ENCODE results near the gene TKT.

TKT gene

DNA sequence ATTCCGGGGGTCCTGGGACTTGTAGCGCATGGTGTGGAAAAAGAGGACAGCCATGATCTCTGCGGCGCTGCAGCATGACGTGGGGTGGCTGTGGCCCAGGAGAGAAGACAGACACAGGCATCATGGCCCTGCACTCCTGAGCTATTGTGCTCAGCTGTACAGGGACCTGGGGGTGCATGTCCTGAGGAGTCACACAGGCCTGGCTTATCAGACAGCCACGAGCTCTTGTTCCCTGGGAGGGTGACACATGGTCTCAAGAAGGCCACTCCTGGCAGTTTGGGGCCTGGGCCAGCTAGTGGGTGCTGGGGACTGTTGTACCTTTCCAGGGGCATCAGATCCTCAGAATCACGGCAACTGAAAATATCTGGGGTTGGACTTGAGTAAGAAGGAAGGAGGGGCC lies 13.7 kb downstream of the TKT start:
- in situ Hi-C loops (cut with MboI; ENCODE audit: low sequenced_read_pairs): no loop called here

DNA sequence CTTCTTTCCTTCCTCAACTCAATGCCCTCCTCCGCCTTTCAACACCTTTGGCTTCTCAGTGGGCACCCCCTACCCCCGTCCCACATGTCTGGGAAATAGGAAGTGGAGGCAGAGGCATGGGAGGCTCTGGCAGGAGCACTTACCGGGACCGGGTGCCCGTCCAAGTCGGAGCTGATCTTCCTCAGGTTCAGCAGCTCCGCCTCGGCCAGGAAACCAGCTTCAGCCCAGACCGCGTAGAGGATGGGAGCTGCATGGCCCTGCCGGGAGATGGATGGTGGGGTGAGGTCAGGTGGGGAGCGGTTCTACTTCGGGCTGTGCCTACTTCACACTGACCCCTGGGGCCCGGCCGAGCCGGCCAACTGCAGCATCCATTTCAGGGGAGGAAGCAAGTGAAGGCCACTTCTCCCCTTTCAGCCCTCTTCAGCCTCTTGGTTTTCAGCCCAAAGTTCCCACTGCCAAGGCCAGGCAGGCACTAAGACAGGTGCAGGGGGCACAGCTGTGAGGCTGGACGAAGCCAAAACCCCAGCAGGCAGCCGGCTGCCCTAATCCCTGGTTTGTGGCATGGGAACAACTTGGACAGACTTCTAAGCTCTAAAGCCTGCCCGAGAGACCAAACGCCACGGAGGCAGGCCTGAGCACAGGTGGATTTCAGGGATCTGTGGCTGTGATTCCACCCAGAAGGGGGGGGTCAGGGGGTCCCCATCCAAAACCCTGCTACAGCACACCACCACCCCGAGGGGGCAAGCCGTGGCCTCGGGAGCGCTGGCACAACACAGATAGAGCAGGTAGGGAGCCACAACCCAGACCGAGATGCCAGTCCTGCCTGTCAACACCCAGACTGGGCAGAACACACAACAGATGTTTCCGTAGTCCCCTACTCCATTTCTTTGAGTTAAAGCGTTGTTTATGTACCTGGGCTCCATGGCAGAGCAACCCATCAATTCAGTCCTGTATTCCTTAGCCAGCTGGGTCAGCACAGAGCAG lies 14.5 kb downstream of the TKT start:
- in situ Hi-C loops (cut with MboI; ENCODE audit: low sequenced_read_pairs): no loop called here

DNA sequence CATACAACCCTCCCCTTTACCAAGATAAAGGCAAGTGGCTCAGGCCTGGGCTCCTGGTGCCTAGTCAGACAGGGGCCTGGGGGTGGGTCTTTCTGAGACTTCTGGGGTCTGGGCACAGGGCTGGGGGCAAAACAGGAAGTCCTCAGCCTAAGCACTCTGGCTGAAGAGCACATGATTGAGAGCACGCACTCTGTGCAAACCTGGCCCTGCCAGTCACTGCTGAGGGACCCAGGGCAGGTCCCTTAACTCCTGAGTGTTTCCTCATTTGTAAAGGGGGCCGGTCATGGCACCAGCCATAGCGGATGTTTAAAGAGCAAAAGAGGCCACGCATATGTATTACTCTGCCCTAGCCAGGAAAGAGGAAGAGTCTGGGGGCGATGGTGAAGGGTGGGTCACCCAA lies 16.0 kb downstream of the TKT start:
- in situ Hi-C loops (cut with MboI; ENCODE audit: low sequenced_read_pairs): no loop called here

DNA sequence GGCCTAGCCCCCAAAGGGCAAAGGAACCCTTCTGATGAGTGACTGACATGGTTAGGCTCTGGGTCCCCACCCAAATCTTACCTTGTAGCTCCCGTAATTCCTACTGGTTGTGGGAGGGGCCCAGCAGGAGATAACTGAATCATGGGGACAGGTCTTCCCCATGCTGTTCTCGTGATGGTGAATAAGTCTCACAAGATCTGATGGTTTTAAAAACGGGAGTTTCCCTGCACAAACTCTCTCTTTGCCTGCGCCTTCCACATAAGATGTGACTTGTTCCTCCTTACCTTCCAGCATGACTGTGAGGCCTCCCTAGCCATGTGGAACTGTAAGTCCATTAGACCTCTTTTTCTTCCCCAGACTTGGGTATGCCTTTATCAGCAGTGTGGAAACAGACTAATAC lies 16.9 kb downstream of the TKT start:
- in situ Hi-C loops (cut with MboI; ENCODE audit: low sequenced_read_pairs): no loop called here

DNA sequence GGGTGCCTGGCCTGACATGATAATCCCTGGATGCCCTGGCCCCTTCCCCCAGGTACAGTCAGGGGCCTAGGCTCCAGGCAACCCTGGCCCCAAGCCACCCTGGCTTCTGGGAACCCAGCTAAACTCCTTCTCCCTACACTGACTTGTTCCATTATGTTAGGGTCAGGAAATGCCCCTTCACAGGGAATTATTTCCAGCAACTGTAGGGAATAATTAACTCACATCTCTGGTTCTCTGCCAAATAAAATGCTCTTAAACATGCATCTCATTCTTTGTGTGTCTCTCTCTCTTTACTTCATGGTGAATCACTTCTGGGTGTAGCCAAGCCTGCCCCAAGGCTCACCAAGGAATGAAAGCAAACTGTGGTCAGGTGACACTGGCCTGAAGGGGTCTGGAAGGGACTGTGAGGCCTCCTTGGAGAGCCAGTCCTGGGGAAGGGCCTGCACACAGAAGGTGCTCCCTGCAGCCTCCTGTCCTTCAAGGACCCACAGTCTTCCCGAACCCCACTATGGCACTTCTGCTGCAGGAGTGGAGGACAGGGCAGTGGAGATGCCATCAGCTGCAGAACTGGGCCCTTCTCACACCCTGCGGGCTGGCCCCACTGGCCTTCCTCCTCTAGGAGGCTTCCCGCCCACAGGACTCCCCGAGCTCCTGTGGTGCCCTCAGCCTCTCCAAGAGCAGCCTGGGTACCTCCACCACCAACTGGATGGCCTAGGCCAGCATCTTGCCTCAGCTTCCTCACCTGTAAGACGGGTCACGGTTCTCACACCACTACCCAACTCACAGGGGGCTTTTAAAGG lies 17.6 kb downstream of the TKT start:
- in situ Hi-C loops (cut with MboI; ENCODE audit: low sequenced_read_pairs): no loop called here

DNA sequence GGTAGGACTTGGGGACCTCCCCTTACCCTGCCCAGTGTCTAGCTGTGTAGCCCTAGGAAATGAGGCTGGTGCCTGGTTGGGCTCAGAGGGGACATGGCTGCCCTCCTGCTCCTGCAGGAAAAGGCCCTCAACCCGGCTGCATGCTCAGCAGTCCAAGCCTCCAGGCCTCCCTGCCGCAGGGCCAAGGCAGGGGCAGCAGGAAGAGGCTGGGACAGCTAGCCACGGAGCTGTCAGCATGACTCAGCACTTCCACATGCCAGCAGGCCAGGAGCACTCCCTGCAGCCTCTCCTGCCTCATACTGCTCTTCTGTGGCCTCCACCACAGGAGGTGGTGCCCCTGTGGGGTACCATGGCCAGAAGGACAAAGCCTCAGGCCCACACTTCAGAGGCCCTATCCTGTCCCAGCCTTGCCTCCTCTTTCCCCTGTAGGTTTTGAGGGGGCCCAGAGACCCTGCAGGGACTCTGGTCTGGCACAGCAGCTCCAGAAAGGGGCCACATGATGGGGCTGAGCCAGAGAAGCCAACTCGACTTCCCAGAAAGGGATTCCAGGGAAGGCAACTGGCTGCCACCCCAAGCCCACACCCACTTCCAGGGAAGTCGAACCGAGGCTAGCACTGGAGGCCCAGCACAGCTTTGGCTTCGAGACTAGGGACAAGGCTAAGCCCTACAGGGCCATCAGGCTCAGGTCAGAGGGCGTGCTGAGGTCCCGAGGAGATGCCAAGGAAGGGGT lies 19.5 kb downstream of the TKT start:
- in situ Hi-C loops (cut with MboI; ENCODE audit: low sequenced_read_pairs): no loop called here

DNA sequence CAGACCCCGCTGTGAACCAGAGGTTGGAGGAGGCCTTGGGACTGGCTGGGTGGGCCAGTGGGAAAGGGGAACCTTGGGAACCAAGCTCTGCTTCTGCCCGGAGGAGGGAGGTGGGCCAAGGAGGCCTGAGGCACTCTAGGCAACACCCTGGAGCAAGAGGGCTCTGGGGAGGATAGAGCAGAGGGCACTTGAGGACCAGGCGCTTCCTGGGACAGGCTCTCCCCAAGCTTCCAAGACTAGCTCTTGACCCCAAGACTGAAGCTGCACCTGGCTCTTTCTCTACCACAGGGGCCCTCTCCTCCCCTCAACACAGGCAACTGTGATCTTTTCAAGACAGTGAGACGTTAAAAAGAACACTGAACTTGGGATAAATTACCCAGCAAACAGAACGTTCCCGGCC lies 20.3 kb downstream of the TKT start:
- in situ Hi-C loops (cut with MboI; ENCODE audit: low sequenced_read_pairs): no loop called here

DNA sequence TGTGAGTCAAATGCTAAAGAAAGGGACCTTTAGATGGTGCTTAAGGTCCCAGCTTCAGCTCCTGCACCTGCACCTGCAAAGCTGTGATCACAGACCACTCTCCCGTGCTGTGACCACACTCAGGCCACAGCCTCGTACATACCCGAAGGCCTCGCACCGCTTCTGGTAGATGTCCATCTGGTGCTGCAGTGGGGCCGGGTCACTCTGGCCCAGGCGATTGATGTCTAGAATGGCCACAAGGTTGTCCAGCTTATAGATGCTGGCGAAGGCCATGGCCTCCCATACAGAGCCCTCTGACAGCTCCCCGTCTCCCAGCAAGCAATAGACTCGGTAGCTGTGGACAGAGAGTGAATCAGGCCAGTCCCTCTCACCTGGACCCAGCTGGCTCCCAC lies 21.0 kb downstream of the TKT start:
- in situ Hi-C loops (cut with MboI; ENCODE audit: low sequenced_read_pairs): no loop called here

DNA sequence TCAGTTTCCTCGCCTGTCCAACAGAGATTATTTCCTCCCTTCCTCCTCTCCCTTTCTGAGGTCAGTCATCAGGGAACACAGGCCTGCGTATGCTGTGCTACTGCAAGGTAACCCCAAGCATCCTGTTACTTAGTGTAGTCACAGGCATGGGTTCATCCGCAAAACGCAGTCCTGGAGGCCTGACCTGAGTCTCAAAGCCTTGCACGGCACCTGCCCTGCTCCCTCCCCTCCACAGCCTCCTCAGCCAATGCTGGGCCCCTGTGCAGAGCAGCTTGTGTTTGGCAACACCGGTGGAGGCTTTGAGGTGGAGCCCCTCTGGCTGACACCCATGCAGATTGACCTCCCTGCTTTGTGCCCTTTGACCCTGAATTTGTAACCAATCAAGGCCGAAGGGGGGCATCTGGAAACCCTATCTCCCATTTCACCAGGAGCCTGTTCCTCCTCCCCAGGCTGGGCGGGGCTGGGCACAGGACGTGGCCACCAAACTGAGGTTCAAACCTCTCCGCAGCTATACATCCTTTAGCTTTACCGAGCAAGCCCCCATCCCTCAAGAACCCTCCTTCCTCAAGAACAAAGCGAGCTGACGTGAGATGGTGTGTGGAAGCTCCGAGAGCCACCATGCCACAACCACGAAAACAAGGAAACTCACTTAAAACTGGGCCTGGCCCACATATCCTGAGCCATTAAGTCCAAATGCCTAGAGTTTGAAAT lies 21.5 kb downstream of the TKT start:
- in situ Hi-C loops (cut with MboI; ENCODE audit: low sequenced_read_pairs): no loop called here

DNA sequence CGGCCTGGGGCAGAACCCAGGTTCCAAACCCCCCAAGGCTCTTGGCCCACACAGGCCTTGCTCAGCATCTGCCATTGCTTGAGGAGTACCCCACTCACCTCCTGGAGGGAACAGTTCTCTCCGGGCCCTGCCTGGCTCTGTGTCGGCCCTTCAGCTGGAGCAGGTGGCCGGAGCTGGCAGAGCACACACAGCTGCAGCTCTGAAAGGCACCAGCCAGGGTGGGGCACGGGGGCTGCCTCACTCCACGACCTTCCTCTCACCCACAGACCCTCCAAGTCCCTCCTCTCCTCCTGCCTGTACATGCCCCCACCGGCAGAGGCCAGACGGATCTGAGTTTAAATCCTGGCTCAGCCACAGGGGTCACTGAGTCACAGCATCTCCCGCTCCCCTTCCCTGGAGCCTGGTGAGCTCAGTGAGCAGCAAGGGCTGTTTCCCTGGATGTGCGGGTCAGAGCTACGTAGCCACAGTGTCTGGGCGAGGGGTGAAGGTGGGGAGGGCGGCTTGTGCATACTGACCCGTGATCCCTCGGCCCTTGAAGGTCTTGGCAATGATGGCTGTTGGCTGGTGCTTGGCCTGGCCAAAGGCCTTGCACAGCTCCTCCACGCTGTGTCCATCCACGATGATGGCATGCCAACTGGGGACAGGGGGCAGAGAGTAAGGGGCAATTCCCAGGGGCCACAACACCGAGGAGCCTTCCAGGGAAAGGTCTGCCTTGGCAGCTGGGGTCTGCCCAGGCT lies 23.0 kb downstream of the TKT start:
- in situ Hi-C loops (cut with MboI; ENCODE audit: low sequenced_read_pairs): no loop called here

DNA sequence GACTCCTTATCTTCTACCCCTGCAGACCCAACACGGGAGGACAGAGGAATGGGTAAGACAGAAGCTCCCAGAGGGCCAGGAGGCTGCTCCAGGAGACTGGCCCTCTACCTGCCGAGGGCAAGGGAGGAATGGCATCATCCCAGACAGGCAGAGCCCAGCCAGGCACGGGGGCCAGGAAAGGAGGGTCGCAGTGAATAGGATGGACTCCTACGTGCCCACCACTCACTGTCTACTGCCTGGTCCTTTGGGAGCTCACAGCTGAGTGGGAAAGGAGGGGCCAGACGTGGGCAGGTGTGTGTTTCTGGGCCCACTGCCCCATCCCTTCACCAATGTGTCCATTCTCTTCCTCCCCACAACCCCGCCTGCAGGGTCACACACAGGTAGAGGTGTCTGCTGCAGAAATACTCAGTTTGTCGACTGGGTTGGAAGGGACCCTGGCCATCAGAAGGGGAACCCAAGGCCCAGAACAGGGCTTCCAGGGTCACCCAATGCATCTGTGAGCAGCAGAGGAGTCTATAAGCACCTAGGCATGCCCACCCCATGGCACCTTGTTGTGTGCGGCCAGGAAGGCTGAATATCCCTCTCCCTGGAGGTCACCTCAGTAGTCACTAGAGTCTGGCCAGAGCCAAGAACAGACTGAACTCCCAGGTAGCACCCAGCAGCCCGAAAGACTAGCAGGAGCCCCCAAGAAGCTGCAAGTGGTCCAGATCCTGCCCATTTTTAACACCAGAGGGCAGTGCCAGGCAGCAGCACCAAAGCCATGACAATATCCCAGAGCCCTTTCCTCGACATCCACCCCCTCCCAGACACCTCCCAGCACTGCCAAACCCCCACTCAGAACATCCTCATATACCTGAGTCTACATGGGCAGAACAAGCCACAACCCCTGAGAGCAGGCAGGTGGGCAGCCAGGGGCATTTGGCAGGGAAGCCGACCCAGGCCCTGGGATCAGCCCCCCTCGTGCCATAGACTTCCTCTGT lies 24.0 kb downstream of the TKT start:
- in situ Hi-C loops (cut with MboI; ENCODE audit: low sequenced_read_pairs): no loop called here

DNA sequence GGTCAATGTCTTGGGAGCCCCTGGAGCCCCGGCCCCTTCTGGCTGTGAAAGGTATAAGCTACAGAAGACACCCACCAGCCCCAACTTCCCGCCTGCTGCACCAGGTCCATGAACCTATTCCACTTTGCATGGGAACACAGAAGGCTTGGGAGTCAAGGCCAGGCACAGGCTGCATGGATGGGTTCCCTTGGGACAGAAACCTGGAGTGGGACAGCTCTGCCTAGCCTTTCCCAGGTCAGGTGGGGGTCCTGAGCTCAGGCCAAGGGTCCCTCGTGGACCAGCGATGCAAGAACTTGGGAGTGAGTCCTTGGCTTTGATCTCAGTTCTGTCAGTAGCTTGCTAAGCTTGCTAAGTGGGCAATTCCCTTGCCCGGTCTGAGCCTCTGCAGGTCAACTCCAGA lies 25.0 kb downstream of the TKT start:
- in situ Hi-C loops (cut with MboI; ENCODE audit: low sequenced_read_pairs): no loop called here

DNA sequence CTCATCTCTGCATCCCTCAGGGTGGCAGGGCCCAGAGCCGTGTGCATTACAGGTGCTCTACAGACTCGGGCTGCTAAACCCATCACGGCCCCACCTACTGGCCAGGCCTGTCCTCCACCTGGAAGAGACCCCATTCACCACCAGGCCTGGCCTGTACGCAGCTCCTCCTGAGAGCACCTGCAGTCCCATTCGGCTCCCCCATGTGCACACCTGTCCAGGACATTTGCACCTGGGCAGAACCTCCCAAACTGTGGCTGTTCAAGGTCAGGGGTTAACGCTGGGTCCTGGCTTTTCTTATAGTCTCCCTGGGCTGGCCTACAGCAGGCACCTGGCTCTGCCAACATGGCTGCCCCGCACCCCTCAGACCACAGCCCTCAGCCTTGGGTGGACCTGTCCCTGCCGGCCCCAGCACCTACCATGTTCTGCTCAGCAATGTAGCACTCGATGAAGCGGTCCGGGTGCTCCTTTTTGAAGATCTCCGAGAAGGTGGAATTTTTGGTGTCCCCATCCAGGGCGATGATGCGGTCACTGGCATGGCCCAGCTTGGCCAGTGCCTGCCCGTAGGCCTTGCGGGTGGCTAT lies 25.7 kb downstream of the TKT start:
- in situ Hi-C loops (cut with MboI; ENCODE audit: low sequenced_read_pairs): no loop called here

DNA sequence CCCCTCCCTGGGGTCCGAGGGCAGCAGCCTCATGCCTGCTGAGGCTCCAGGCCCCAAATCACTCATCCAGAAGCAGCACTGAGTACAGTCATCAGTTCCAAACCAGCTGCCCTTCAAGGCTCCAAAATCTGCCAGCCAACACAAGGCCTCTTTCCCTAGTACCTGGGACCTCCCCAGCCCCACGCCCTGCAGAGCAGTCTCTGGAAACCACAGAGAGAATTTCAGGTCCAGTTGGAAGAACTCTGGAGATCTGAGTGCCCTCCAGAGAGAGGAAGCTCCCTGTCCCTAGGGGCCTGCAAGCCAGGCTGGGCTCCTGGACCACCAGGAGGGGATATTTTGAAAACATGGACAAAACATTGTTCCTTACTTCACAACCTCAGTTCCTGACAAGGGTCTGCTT lies 26.2 kb downstream of the TKT start:
- in situ Hi-C loops (cut with MboI; ENCODE audit: low sequenced_read_pairs): no loop called here

DNA sequence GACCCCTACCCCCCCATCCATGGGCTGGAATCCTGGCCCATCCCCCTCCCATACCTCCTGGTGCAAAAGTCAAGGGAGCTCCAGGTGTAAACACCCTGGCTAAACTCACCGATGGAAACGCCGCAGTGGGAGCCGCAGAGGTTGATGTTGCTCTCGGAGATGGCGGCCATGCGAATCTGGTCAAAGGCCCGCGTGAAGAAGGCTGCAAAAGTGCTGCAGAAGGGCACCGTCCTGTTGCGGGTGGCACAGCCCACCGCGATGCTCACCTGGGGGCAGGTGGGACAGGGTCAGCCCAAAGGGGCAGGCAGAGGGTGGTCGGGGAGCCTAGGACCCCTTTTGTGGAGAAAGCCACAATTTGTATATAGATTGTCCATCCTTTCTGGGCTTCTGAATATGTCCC lies 26.7 kb downstream of the TKT start:
- in situ Hi-C loops (cut with MboI; ENCODE audit: low sequenced_read_pairs): no loop called here

DNA sequence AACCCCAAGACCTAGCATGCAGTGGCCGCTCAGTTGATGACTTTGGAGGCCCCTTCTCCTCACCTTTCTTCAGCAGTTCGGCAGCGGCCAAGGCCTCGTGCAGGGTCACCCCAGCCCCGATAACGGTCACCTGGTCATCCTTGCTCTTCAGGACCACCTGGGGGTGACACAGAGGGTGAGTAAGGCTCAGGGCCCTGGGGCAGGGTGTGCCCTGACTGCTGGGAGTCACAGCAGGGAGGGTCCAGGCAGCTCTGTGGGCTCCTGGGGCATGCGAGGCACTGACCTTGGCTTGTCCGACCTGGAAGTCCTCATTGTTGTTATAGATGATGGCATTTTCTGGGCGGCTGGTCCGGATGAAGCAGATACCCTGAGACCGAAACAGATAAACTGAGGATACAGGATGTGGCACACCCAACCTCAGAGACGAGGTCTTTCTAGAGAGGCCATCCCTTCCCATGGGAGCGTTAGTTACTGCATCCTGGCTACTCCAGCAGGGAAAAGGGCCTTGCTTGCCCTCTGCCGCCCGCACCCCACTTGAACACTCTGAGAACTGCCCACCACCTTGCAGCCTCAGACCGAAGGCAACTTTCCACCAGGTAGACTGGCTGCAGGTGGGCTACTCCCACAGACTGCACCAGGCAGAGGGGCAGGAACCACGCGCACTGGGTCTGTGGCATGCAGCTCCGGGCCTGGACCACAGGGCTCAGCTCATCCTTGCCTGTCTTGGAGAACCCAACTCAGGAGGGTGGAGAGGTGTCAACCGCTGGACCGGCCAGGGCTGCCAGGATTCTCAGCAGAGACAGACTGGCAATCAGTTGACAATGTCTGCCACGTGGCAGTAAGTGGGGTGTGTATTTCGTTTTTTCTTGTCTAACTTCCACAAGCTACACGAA lies 27.6 kb downstream of the TKT start:
- in situ Hi-C loops (cut with MboI; ENCODE audit: low sequenced_read_pairs): no loop called here

DNA sequence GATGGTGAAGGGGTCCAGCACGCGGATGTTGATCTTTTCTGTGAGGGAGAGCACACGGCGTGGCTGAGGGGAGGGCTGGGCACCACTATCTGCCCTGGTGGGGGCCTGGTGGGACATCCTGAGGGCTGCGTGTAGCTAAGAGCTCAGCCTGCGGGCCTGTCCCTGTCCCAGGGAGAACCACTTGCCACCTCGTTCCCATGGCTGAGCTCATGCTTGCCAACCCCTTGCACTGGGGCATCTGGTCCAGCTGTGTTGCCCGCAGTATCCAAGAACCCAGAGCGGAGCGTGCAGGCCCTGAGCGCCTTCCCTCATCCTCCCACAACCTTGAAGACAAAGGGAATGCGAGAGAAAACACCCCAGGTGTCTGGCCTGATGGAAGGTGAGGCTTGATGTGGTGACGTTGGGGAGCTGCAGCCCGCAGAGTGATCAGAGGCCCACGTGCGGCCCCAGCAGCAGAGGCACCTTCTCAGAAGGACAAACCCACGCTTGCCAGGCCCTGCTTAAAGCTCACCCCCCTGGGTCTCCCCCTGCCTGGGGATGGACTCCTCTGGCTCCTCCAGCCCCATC lies 28.9 kb downstream of the TKT start:
- in situ Hi-C loops (cut with MboI; ENCODE audit: low sequenced_read_pairs): no loop called here

Data from HL-60/S4 treated with phorbol 12-myristate 13-acetate at 8.2 ng/mL for 4 days and 3 days (cell line).